Activated T-cell treated with anti-CD3 and anti-CD28 coated beads for 4 hours (primary cell): ENCODE data around the gene CRY2.

Experiments
- DNase-seq: peaks from one replicate; pipeline ENCODE4 v3.0.0-alpha.2; 2020

CRY2 gene

GRCh38 chr11:45850446-45850845, 3.2 kb downstream of the CRY2 start:
- no peak for DNase-seq

DNA sequence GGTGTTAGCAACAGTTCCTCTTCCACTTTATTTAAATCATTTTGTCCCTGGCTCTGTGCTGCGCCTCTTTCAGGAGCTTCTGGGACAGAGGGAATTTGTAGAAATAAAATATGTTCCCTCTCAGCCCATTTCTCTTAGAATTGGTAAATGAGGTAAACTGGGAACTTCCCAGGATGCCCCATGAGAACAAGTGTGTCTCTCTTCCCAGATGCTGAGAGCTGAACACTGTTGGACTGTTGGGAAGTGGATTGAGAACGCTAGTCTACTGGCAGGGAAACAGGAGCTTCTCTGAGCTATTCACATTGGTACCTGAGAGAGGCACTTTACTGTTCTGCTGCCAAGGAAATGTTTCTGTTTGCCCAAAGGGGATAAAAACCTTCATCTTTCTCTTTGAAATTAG, 4.0 kb downstream of the CRY2 start:
- DNase-seq = no peak

- no peak for DNase-seq
Observed at GRCh38 chr11:45852018-45852711, 4.9 kb downstream of the CRY2 start.

DNA sequence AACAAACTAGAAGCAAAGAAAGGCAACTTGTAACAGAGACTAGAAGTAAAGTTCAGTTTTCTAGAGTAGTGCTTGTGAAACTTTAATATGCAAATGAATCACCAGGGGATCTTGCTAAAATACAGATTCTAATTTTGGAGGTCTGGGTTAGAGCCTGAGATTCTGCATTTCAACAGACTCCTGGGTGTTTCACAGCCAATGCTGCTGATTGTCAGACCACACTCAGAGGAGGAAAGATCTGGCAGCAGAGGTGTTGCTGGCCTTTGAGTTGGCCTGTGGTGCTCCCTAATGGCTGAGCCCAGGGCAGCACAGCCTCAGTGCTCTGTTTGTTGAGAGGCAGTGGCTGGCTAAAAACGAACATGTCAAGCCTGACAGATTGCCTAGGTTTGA, 5.4 kb downstream of the CRY2 start:
- DNase-seq = no peak

GRCh38 chr11:45853332-45854219, 6.3 kb downstream of the CRY2 start:
- no peak for DNase-seq

DNA sequence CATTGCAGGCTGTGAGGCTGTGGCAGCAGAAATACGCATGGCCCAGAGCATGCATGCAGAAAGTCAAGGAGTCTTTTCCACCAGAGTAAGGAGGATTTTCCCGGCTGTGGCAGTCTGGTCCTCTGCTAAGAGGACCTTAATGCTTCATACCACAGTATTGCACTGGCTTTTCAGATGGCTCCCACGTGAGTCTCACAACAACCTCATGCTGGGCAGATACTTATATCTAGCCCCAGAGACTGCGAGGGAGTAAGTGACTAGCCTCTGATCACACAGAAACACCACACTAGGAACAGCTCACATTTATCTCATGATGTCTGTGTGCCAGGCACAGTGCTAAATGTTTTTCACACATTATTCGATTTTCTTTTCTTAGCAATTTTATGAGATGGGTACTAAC, 8.0 kb downstream of the CRY2 start:
- no peak for DNase-seq

- DNase-seq = no peak
Observed at GRCh38 chr11:45856044-45856468, 8.8 kb downstream of the CRY2 start.

- DNase-seq = no peak
Observed at GRCh38 chr11:45857961-45858474, 10.7 kb downstream of the CRY2 start.

DNA sequence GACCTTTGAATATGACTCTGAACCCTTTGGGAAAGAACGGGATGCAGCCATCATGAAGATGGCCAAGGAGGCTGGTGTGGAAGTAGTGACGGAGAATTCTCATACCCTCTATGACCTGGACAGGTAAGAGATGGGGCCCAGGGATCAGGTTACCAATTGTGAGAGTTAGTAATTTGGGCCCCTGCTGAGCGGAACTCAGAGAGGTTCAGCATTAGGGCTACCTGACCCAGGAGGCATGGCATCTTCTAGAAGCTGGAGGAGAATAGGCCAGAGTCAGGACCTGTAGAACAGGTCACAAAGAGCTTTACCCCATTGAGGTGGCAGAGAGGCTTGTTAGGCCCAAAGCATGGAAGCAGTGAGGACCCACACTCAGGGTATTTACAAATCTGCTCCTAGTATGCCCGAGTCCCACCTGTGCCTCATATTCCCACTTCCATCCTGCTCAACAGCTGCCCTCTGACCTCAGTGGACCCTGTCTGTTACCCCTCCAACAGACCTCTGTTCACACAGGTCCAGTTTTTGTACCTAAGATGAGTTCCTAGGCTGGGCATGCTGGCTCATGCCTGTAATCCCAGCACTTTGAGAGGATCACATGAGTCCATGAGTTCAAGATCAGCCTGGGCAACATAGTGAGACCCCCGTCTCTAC, 11.6 kb downstream of the CRY2 start:
- no peak for DNase-seq

DNA sequence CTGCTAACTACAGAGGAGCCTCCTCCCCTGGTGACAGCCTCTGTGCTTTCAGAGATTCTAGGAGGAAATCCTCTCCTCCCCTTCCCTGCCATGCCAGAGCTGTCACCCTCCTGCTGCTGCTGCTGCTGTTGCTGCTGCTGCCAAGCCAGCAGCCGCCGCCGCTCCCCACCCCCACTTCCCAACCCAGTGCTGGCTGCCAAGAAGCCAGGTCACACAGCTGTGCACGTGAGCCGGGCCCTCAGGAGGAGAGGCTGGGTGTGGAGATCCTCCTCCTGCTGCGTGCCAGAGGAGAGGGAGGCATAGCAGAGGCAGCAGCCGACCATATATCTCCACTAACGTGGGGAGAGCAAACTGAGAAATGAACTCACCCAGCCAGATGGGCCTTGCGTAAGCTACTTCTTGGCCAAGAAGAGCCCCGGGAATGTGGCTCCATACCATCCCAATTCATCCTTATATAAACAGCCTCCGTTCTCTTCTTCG, 12.4 kb downstream of the CRY2 start:
- no peak for DNase-seq

DNA sequence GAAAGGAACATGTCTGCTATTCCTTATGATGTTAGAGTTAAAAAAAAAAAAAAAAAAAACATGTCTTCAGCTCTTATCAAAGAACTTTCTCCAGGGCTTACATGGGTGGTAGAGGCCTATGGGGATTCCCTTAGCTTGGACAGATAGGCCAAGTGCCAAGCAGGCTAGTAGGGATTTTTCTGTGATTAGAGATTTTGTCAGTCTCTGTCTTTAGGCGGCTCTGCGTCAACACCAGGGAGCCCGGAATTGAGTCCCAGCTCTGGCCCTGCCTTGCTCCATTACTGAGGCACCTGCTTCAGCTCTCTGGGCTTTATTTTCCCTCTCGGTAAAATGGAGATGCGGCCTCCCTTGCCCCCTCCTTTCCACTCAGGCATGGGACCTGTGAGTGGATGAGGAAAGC, 13.1 kb downstream of the CRY2 start:
- no peak for DNase-seq

- no peak for DNase-seq
Observed at GRCh38 chr11:45860764-45861510, 13.7 kb downstream of the CRY2 start.

- no peak for DNase-seq
Observed at GRCh38 chr11:45864041-45864440, 16.8 kb downstream of the CRY2 start.

- no peak for DNase-seq
Observed at GRCh38 chr11:45869551-45869950, 22.3 kb downstream of the CRY2 start.

DNA sequence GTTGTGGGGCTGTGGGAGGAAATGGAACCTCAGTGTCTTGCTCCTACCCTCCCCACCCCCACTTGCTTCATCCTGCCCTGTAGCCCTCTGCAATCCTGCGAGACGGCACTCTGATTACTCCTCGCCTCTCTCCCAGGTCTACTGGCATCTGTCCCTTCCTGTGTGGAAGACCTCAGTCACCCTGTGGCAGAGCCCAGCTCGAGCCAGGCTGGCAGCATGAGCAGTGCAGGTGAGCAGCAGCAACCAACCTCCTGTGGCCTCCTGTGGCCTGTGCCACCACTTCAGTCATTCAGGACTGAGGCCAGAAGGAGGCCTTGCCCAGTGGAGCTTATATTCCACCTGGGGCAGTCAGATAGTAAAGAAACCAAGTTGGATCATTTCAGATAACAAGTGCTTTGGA, 23.4 kb downstream of the CRY2 start:
- no peak for DNase-seq

DNA sequence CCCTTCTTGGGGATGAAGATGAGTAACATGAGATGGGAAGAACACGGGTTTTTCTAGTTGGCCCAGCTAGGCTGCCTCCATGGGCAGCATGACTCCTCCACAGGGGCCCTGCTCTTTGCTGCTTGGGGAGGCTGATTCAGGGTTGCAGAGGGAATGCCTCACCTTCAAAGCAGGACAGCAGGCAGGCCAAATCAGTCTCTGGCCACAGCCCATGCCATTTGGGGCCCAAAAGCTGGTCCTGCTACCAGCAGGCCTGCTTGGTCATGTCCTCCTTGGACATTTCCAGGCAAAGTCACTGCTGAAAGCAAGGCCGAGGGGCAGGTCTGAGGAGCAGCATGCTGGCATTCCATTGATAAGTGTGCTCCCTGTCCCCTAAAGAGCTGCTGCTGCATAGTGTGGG, 24.4 kb downstream of the CRY2 start:
- no peak for DNase-seq

DNA sequence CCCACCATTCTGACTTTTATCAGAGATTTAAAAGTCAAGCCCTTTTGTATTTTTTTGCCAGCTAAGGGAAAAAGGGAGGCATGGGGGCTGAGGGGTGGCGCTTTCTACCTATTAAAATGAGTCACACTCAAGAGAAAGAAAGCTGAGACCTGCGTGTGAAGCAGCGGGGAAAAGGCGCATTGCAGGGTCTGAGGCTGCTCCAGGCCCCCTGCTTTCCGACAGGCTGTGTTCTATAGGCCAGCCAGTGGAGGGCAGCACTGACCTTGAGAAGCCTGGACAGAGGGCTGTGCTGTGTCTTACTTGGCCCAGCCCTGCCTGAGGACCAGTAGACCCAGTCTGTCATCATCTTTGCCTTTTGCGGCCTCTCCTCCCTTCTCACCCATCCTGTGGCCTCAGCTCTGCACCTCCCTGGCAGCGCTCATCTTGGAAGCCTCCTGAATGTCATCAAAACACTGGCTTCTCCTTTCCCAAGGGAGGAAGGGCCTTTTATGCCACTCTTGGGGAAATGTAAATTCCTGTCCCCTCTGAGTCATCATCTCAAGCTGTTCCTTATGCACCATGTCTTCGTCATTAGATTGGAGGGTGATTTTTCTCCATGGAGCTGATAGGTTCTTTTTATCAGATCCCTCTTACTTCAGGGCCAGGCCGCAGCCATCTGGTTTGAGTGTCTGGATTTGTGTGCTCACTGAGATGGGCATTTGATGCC, 25.5 kb downstream of the CRY2 start:
- no peak for DNase-seq

DNA sequence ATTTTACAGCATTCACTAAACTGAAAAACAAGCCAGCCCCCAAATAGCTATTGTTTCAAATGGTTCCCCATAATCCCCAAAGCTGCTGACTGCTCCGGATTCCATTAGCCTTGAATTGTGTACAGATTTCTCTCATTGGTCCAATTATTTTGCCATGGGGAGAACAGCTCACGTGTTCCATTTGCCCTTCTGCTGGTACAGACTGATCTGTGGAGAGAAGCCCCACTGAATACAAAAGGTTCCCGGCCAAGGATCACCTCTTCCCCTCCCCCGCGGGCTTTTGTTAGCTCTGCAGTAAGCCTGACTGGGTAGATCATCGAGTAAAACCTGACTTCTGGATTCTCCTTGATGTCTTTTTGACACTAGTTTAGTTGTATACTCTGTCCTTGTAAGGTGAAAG, 29.1 kb downstream of the CRY2 start:
- no peak for DNase-seq

GRCh38 chr11:45877221-45877620, 29.9 kb downstream of the CRY2 start:
- no peak for DNase-seq

GRCh38 chr11:45877845-45878244, 30.6 kb downstream of the CRY2 start:
- no peak for DNase-seq

DNA sequence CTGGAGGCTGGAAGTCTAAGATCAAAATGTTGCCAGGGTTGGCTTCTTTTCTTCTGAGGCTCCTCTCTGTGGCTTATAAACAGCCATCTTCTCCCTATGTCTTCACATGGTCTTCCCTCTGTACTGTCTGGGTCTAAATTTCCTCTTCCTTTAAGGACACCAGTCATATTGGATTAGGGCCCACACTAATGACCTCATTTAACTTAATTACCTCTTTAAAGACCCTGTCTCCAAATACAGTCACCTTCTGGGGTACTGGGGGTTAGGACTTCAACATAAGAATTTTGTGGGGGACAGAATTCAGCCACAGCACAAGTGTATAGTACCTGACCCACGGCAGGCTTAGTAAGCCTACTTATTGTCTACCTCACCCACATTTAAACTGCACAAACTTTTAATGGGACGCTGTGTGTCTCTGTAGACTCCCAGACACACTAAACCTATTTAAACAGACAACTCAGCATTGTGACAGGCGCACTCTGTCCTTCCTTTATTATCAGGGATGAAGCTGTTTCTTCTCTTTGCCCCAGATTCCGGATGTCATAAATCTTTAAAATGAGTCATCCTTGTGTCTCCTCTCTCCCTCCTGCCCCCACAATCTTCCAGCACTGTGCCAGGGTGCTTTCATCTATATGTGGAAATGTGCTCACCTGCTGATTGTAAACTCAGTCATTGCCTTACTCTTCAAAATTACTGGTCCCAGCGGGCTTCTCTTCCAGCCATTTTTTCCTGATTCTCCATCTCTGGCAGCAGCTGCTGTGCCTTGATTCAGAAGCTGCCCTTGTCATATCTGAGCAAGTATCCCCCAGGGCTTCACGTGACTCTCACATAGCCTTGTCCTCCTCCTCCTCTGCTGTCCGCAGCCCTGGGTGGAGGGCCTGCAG, 32.8 kb downstream of the CRY2 start:
- no peak for DNase-seq
